ENCODE measurements around the gene LECT2.

Gene LECT2

GRCh38 chr5:135978212-135978631, 23.4 kb upstream of the LECT2 start:
- no peak for DNase-seq (ENCODE audit: low read depth)

GRCh38 chr5:135977375-135977928, 22.7 kb upstream of the LECT2 start:
- DNase-seq (ENCODE audit: low read depth), result peak; percentile 3

GRCh38 chr5:135976216-135976615, 21.4 kb upstream of the LECT2 start:
- DNase-seq (ENCODE audit: low read depth), result no peak

GRCh38 chr5:135975122-135975521, 20.3 kb upstream of the LECT2 start:
- no peak for DNase-seq (ENCODE audit: low read depth)

GRCh38 chr5:135974021-135974600, 19.3 kb upstream of the LECT2 start:
- no peak for DNase-seq (ENCODE audit: low read depth)

GRCh38 chr5:135973323-135974020, 18.7 kb upstream of the LECT2 start:
- DNase-seq (ENCODE audit: low read depth), result no peak

- DNase-seq (ENCODE audit: low read depth), result no peak
Measured at GRCh38 chr5:135971701-135972100, 16.9 kb upstream of the LECT2 start.

- no peak for DNase-seq (ENCODE audit: low read depth)
Measured at GRCh38 chr5:135966790-135967189, 12.0 kb upstream of the LECT2 start.

- DNase-seq (ENCODE audit: low read depth), result no peak
Measured at GRCh38 chr5:135966165-135966564, 11.4 kb upstream of the LECT2 start.

- DNase-seq (ENCODE audit: low read depth), result no peak
Measured at GRCh38 chr5:135965504-135965903, 10.7 kb upstream of the LECT2 start.

- DNase-seq (ENCODE audit: low read depth), result no peak
Measured at GRCh38 chr5:135964670-135965320, 10.0 kb upstream of the LECT2 start.

GRCh38 chr5:135955525-135955924, 742 bp upstream of the LECT2 start:
- no peak for DNase-seq (ENCODE audit: low read depth)

GRCh38 chr5:135953850-135954249, 933 bp downstream of the LECT2 start:
- no peak for DNase-seq (ENCODE audit: low read depth)

- DNase-seq (ENCODE audit: low read depth), result no peak
Measured at GRCh38 chr5:135952683-135953082, 2.1 kb downstream of the LECT2 start.

GRCh38 chr5:135951807-135952206, 3.0 kb downstream of the LECT2 start:
- DNase-seq (ENCODE audit: low read depth), result no peak

- DNase-seq (ENCODE audit: low read depth), result no peak
Measured at GRCh38 chr5:135951257-135951656, 3.5 kb downstream of the LECT2 start.

- DNase-seq (ENCODE audit: low read depth), result no peak
Measured at GRCh38 chr5:135950611-135951010, 4.2 kb downstream of the LECT2 start.

GRCh38 chr5:135944967-135945560, 9.7 kb downstream of the LECT2 start:
- DNase-seq (ENCODE audit: low read depth), result no peak

GRCh38 chr5:135944564-135944963, 10.2 kb downstream of the LECT2 start:
- DNase-seq (ENCODE audit: low read depth), result no peak

- no peak for DNase-seq (ENCODE audit: low read depth)
Measured at GRCh38 chr5:135942202-135942771, 12.5 kb downstream of the LECT2 start.

GRCh38 chr5:135941711-135942110, 13.1 kb downstream of the LECT2 start:
- no peak for DNase-seq (ENCODE audit: low read depth)

- DNase-seq (ENCODE audit: low read depth), result no peak
Measured at GRCh38 chr5:135937245-135937911, 17.4 kb downstream of the LECT2 start.
